Epithelial cell of esophagus (primary cell): ENCODE measurements around the gene DLL4.
"Not testable (repeated sequence)": the region's sequence is repeated elsewhere in the genome, so short reads cannot be mapped to it uniquely, and the experiment has no call there.

Source experiments
- DNase-seq: peaks from one replicate; pipeline ENCODE4 v3.0.0; 2010; ENCODE audit warnings: low read depth
- H3K4me3 ChIP-seq: 2 replicates; pipeline ENCODE4 v1.5.1; 2011; ENCODE audit warnings: mild to moderate bottlenecking, low read length, control low read depth
- TF ChIP-seq, protein P1 (sequence below): IDR thresholded peaks from 2 replicates; pipeline ENCODE4 v1.5.1; 2011; ENCODE audit warnings: low read depth, mild to moderate bottlenecking, low read length, control low read depth, inconsistent platforms; ENCODE audit not compliant: insufficient read depth; ENCODE audit errors: missing control alignments

DLL4 gene

DNA sequence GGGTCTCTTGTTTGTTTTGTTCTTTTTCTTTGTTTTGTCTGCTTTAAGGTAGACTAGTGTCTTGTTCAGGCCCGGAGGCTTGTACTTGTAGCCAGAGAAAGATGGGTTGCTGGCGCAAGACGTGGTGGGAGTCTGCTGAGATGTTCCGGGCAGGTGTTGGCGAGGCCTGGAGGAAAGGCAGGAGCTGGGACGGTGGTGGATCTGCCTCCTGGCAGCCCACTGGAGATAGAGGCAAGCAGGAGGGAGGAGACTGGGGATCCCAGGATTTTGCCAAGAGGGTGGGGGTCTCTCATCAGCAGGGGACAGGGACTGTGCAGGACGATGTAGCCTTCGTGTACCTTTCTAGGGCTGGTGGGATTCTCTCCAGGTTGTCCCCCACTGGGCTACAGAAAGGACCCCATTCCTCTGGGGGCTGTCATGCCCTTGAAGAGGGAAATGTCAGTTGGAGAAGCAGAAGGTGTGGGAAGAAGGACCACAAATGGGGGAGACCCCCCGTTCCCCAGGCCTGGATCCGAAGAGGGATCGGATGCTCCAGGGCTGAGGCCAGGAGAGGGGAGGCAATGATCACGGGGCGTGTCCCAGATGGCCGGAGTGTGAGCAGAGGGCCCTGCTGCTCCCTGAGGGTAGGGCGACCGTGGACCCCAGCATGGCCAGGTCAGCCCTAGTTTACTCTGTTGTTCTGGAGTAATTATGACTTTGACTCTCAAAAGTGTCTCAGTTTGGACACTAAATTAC, 31.2 kb downstream of the DLL4 start:
- DNase-seq, result no peak
- TF ChIP-seq, protein P1, sequence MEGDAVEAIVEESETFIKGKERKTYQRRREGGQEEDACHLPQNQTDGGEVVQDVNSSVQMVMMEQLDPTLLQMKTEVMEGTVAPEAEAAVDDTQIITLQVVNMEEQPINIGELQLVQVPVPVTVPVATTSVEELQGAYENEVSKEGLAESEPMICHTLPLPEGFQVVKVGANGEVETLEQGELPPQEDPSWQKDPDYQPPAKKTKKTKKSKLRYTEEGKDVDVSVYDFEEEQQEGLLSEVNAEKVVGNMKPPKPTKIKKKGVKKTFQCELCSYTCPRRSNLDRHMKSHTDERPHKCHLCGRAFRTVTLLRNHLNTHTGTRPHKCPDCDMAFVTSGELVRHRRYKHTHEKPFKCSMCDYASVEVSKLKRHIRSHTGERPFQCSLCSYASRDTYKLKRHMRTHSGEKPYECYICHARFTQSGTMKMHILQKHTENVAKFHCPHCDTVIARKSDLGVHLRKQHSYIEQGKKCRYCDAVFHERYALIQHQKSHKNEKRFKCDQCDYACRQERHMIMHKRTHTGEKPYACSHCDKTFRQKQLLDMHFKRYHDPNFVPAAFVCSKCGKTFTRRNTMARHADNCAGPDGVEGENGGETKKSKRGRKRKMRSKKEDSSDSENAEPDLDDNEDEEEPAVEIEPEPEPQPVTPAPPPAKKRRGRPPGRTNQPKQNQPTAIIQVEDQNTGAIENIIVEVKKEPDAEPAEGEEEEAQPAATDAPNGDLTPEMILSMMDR, result no peak
- H3K4me3 ChIP-seq, result no peak overlapping the region

DNA sequence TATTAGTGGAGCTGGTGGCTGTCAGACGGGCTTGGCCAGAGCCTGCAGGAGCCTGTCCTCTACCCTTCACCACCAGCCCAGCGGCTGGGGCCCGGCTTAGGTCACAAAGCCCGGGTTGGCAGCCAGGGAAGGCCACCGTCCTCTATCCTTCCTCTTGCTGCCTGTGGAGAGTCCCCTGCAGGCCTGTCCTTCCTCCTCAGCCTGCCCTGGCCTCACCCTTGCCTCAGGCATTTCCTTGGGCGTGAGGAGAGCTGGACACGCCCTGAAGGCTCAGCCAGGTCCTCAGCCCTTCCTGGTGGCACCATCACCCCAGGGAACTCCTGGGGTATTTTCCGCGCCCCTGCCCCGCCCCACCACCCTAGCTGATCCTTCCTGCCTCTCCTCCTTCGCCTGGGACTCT, 31.8 kb downstream of the DLL4 start:
- H3K4me3 ChIP-seq, result no peak overlapping the region
- DNase-seq, result no peak
- TF ChIP-seq, protein P1, result no peak

DNA sequence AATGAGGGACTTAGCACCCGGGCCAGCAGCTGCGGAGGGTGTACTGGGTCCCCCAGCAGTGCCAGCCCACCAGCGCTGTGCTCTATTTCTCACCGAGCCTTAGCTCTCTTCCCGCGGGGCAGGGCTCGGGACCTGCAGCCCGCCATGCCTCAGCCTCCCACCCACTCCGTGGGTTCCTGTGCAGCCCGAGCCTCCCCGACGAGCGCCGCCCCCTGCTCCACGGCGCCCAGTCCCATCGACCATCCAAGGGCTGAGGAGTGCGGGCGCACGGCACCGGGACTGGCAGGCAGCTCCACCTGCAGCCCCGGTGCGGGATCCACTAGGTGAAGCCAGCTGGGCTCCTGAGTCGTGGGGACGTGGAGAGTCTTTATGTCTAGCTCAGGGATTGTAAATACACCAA, 32.6 kb downstream of the DLL4 start:
- DNase-seq, H3K4me3 ChIP-seq: not testable (repeated sequence)

DNA sequence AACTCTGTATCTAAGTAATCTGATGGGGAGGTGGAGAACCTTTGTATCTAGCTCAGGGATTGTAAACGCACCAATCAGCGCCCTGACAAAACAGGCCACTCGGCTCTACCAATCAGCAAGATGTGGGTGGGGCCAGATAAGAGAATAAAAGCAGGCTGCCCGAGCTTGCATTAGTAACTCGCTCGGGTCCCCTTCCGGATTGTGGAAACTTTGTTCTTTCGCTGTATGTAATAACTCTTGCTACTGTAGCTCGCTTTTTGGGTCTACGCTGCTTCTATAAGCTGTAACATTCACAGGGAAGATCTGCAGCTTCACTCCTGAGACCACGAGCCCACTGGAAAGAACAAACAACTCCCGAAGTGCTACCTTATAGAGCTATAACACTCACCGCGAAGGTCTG, 33.2 kb downstream of the DLL4 start:
- not testable (repeated sequence) for DNase-seq, H3K4me3 ChIP-seq

DNA sequence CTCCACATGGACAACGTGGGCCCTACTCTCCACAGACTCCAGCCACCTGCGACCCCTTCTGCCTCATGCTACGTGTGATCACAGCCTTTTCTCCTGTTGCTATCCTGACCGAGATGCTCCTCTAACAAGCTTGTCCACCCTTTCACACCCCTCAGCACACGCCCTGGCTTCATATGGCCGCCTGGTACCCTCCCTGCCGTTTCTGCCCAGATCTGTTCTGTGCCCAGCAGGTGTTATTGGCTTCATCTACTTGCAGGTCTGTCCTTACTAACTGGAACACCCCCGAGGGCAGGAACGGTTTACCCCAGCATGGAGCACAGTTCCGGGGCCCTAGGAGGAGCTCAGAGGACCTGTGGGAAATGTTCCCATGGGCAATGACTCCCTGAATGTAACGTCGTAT, 34.1 kb downstream of the DLL4 start:
- TF ChIP-seq, protein P1, result no peak
- no peak overlapping the region for H3K4me3 ChIP-seq
- DNase-seq, result no peak

DNA sequence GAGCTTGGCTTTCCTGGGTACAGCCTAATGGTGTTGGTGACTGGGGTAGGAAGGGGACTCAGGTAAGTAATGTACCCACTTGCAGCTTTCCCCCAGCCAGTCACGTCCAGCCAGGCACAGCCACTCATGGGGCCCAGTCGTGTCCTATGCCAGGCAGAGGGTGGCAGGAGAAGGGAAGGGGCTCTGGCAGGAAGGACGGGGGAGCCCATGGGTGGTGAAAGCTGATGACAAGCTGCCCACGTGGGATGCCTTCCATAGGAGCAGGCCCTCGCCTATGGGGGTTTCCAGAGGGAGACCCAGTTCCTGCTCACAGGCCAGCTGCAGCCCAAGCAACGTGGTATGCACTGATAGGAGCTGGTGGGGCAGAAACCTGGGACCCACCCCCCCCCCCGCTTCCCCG, 34.9 kb downstream of the DLL4 start:
- DNase-seq, result no peak
- H3K4me3 ChIP-seq, result no peak overlapping the region
- TF ChIP-seq, protein P1, result no peak

DNA sequence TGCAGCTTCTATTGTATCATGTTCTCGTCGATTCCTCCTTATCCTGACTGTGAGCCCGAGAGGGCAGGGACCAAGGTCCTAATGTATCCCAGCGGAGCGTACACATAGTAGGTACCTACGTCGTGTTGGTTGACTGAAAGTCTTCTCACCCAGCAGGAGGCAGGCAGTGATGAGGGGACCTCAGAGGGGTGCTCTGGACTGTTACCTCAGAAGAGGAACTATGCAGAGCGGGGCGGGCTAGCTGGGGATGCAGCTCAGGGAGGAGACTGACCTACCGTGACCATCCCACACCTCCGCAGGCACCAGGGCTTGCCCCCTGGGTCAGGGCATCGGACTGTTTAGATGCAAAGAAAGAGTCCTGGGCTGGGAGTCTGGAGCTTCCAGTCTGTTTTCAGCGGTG, 35.5 kb downstream of the DLL4 start:
- DNase-seq, result no peak
- no peak overlapping the region for H3K4me3 ChIP-seq
- TF ChIP-seq, protein P1, result no peak

DNA sequence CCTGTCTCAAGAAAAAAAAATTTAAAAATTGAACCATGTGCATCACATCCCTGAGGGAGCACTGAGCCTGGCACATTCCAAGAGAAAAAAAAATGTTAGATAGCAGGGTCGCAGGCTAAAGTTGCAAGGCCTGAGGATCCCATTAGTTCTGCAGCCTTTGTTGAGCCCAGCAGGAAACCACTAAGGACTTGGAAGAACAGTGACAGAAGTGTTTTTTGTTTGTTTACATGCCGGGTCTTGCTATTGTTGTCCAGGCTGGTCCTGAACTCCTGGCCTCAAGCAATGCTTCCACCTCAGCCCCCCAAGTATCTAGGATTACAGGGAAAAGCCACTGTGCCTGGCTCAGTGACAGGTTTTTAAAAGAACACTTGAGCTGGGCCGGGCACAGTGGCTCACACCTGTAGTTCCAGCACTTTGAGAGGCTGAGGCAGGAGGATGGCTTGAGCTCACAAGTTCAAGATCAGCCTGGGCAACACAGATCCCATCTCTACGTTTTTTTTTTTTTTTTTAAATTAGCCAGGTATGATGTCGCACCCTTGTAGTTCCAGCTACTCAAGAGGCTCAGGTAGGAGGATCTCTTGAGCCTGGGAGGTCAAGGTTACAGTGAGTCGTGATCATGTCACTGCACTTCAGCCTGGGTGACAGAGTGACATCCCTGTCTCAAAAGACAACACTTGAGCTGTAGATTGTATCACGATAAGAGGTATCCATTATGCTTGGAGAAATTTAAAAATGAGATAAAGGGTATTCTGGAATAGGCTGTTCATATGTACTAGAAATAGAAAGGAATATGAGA, 39.3 kb downstream of the DLL4 start:
- no peak overlapping the region for H3K4me3 ChIP-seq
- TF ChIP-seq, protein P1, result no peak
- no peak for DNase-seq
